ENCODE measurements around the gene SPINK1. TPM values are rescaled to one million over a fixed set of nuclear protein-coding genes. Genes with fewer than 3 reads are reported as not detected.

Gene SPINK1
- total and polyA plus RNA-seq, 9 of the 15 experiments (the other 6 are each of a cell fraction or from before 2014, with no cell fraction given) = 0.45 to 2.2 (median 0.65) TPM; not detected in 1

- intact Hi-C loops (cut with micrococcal nuclease) = no loop called here
- Histone ChIP-seq H3K27me3 (ENCODE audit: control insufficient read depth in 2 of 2, insufficient read depth in 2 of 2, low read length in 2 of 2) (no peaks in the 10 kb centered on the region), H3K79me2 (ENCODE audit: control insufficient read depth, insufficient read depth, low read length) (no peaks in the 10 kb centered on the region), H3K36me3 (ENCODE audit: control insufficient read depth, insufficient read depth, low read length) (no peaks in the 10 kb centered on the region), H3K4me2 (ENCODE audit: insufficient read depth, low read length) (no peak overlapping the region), H3K27ac (ENCODE audit: extremely low read depth, low read depth, low read length) (no peak overlapping the region), H3K9me3 (replicated peaks; ENCODE audit: control insufficient read depth, insufficient read depth, low read depth, low read length) (no peaks in the 10 kb centered on the region), H3K9me1 (ENCODE audit: control insufficient read depth, insufficient read depth, low read length) (no peaks in the 10 kb centered on the region), H4K20me1 (replicated peaks; ENCODE audit: control insufficient read depth, insufficient read depth, low read length) (no peaks in the 10 kb centered on the region), H2AFZ (ENCODE audit: low read depth, low read length) (no peak overlapping the region), H3K9ac (ENCODE audit: insufficient read depth in 1 of 2, low read depth in 2 of 2, low read length in 2 of 2) (no peak overlapping the region), H3K4me3 (no peak overlapping the region), H3K4me1 (replicated peaks in 1 of 2; ENCODE audit: control insufficient read depth in 2 of 2, insufficient read depth in 2 of 2, low read length in 2 of 2) (no peaks in the 10 kb centered on the region)
- in situ Hi-C loops (cut with MboI) = no loop called here
- ATAC-seq (no peak), DNase-seq (ENCODE audit: extremely low read depth in 1 of 4, low spot score in 3 of 4) (no peak), FAIRE-seq (no peak)
- no TSS peak for BruUV-seq (replicated peaks)
- 0% methylated on average over 4 of the region's 4 CpGs for WGBS (ENCODE audit: insufficient coverage, low coverage, missing lambda C conversion rate)
- ChIA-PET POLR2A (no interaction called here), CTCF (ENCODE audit: low intra/inter-chr PET ratio) (no interaction called here)
- TF ChIP-seq, protein P1, sequence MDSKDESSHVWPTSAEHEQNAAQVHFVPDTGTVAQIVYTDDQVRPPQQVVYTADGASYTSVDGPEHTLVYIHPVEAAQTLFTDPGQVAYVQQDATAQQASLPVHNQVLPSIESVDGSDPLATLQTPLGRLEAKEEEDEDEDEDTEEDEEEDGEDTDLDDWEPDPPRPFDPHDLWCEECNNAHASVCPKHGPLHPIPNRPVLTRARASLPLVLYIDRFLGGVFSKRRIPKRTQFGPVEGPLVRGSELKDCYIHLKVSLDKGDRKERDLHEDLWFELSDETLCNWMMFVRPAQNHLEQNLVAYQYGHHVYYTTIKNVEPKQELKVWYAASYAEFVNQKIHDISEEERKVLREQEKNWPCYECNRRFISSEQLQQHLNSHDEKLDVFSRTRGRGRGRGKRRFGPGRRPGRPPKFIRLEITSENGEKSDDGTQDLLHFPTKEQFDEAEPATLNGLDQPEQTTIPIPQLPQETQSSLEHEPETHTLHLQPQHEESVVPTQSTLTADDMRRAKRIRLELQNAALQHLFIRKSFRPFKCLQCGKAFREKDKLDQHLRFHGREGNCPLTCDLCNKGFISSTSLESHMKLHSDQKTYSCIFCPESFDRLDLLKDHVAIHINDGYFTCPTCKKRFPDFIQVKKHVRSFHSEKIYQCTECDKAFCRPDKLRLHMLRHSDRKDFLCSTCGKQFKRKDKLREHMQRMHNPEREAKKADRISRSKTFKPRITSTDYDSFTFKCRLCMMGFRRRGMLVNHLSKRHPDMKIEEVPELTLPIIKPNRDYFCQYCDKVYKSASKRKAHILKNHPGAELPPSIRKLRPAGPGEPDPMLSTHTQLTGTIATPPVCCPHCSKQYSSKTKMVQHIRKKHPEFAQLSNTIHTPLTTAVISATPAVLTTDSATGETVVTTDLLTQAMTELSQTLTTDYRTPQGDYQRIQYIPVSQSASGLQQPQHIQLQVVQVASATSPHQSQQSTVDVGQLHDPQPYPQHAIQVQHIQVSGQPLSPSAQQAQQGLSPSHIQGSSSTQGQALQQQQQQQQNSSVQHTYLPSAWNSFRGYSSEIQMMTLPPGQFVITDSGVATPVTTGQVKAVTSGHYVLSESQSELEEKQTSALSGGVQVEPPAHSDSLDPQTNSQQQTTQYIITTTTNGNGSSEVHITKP (IDR thresholded peaks at IDR 0.05; ENCODE audit: partially characterized antibody) = no peak
- TF ChIP-seq, protein P2, sequence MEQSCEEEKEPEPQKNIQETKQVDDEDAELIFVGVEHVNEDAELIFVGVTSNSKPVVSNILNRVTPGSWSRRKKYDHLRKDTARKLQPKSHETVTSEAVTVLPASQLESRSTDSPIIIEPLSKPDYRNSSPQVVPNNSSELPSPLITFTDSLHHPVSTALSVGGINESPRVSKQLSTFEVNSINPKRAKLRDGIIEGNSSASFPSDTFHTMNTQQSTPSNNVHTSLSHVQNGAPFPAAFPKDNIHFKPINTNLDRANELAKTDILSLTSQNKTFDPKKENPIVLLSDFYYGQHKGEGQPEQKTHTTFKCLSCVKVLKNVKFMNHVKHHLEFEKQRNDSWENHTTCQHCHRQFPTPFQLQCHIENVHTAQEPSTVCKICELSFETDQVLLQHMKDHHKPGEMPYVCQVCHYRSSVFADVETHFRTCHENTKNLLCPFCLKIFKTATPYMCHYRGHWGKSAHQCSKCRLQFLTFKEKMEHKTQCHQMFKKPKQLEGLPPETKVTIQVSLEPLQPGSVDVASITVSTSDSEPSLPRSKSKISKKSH (CRISPR knock-in tag; IDR thresholded peaks at IDR 0.05) = no peak
- TF ChIP-seq HDGF (IDR thresholded peaks at IDR 0.05) (no peak), LARP7 (IDR thresholded peaks at IDR 0.05) (no peak), PHF20 (IDR thresholded peaks at IDR 0.05; ENCODE audit: partially characterized antibody) (no peak), WHSC1 (IDR thresholded peaks at IDR 0.05; ENCODE audit: low read length) (no peak), BCOR (IDR thresholded peaks at IDR 0.05) (no peak), ZNF398 (CRISPR knock-in tag; IDR thresholded peaks at IDR 0.05) (no peak), DACH1 (IDR thresholded peaks at IDR 0.05; ENCODE audit: partially characterized antibody) (no peak)
Measured at GRCh38 chr5:147869112-147869511, 37.6 kb upstream of the SPINK1 start.

All from K562 (cell line).